CD4-positive, alpha-beta T cell treated with Interleukin-12 subunit alpha and Interleukin-12 subunit beta, for 1 hour (primary cell): ENCODE results near the gene PGLYRP3.

Source experiments
- DNase-seq: peaks from one replicate; pipeline ENCODE4 v3.0.0-alpha.2; 2020

Gene PGLYRP3

GRCh38 chr1:153251988-153252387 lies 60.8 kb downstream of the PGLYRP3 start:
- DNase-seq, result no peak

- no peak for DNase-seq
Measured at GRCh38 chr1:153251562-153251961, 61.2 kb downstream of the PGLYRP3 start.

DNA sequence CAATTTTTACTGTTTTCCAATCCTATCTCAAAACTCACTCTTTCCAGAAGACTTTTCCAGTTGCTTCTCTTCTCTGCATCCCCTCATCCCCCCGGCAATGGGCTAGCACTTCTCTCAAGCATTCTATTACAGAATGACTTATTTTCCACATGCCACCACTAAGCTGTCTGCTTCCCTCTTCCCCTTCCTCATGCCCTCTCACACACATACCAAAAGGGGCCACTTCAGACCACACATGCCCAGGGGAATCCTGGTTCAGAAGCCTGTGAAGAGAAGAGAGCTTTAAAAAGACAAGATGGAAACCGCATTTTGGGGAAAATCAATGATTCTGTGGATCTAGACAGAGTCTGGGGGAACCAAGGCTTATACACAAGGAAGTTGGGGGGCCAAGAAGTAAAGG lies 61.7 kb downstream of the PGLYRP3 start:
- DNase-seq, result no peak

DNA sequence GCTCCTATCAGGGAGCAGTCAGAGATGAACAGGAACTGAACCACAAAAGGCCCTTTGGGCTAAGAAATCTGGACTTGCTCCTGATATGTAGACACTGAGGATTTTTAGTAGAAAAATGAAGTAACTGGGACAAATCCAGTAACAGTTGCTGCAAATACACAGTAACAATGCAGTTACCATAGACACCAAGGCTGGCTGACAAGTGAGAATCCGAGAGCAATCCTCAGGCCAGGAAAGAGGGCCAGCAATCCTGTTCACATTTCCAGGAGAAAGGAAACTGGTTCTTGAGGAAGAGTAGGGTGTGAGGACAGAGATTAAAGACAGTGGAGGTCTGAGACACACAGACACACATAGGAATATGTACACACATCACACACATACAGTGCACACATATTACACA lies 62.6 kb downstream of the PGLYRP3 start:
- no peak for DNase-seq

DNA sequence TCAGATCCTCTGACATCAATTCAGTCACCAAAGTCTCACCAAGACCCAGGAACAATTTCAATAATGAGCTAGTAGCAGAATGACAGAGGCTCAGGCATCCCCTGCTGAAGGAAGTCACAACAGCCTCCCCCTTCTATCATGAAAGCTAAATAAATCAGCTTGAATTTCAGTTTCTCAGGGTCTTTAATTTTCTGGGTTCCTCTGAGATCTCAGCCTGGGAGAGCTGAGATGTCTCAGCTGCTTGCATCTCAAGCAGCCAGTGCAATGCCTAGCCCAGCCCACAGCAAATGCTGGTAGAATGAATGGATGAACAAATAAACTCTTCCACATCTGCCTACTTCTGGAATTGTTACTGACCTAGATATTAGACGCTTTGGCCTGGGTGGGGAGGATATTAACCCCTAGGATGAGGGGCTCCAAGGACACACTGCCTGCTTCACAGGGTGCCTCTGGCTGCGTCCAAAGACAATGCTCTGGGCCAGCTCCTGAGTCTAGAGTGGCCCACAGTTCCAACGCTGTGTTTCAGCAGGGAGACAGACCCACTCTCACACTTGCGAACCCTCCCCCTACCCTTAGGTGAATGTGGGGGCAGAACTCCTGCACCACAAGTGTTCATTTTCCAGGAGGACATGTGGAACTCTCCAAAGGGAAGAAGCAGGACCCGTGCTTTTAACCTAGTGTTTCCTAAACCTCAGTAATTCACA lies 64.4 kb downstream of the PGLYRP3 start:
- no peak for DNase-seq
